Measurements from ENCODE around the gene LAMTOR1. TPM values are rescaled to one million over a fixed set of nuclear protein-coding genes. Genes with fewer than 3 reads are reported as not detected.

Gene LAMTOR1
- total RNA-seq, 1 donor from 2014 or later: 70.5 TPM

GRCh38 chr11:72081184-72081644, 21.9 kb downstream of the LAMTOR1 start:
- Mint-ChIP-seq H3K27ac (ENCODE audit: unreplicated experiment) (peak overlapping the region; percentile 93), H3K4me3 (ENCODE audit: unreplicated experiment) (peak overlapping the region; percentile 89), H3K27me3 (ENCODE audit: low read depth) (no peaks in the 10 kb centered on the region), H3K9me3 (ENCODE audit: low read depth) (no peaks in the 10 kb centered on the region), H3K4me1 (ENCODE audit: low read depth) (peaks cover 29% of the 10 kb centered on the region), H3K36me3 (ENCODE audit: low read depth) (no peaks in the 10 kb centered on the region)
- no peak for DNase-seq (ENCODE audit: low spot score)
- no peak for TF ChIP-seq CTCF (IDR thresholded peaks at IDR 0.05)

GRCh38 chr11:72080326-72081183, 22.5 kb downstream of the LAMTOR1 start, which contains the start of the genes LRRC51 and NUMA1:
TSS of gene LRRC51 (plus strand) at chr11:72080850. CDS start at chr11:72089084, 8,234 bp downstream.
TSS of gene NUMA1 (minus strand) at chr11:72080542. CDS start at chr11:72035943, 44,599 bp downstream.
- Mint-ChIP-seq H3K36me3 (ENCODE audit: low read depth) (no peaks in the 10 kb centered on the region), H3K27me3 (ENCODE audit: low read depth) (no peaks in the 10 kb centered on the region), H3K9me3 (ENCODE audit: low read depth) (no peaks in the 10 kb centered on the region), H3K4me1 (ENCODE audit: low read depth) (peaks cover 29% of the 10 kb centered on the region), H3K27ac (ENCODE audit: unreplicated experiment) (peak within 1 kb of the TSS; percentile 93), H3K4me3 (ENCODE audit: unreplicated experiment) (peak within 1 kb of the TSS; percentile 89)
- TF ChIP-seq CTCF (IDR thresholded peaks at IDR 0.05): no peak
- peak; percentile 100 for DNase-seq (ENCODE audit: low spot score)

- no peak for TF ChIP-seq CTCF (IDR thresholded peaks at IDR 0.05)
- no peak for DNase-seq (ENCODE audit: low spot score)
- Mint-ChIP-seq H3K27me3 (ENCODE audit: low read depth) (no peaks in the 10 kb centered on the region), H3K36me3 (ENCODE audit: low read depth) (no peaks in the 10 kb centered on the region), H3K4me1 (ENCODE audit: low read depth) (peaks cover 29% of the 10 kb centered on the region), H3K9me3 (ENCODE audit: low read depth) (no peaks in the 10 kb centered on the region), H3K4me3 (ENCODE audit: unreplicated experiment) (peak overlapping the region; percentile 89), H3K27ac (ENCODE audit: unreplicated experiment) (peak overlapping the region; percentile 93)
These were observed 23.2 kb downstream of the LAMTOR1 start for GRCh38 chr11:72079819-72080325.

GRCh38 chr11:72078477-72078876, 24.6 kb downstream of the LAMTOR1 start:
- peak overlapping the region; percentile 89 for H3K4me3 Mint-ChIP-seq (ENCODE audit: unreplicated experiment)
- H3K36me3 Mint-ChIP-seq (ENCODE audit: low read depth): no peaks in the 10 kb centered on the region
- no peak for TF ChIP-seq CTCF (IDR thresholded peaks at IDR 0.05)

GRCh38 chr11:72075756-72076155, 27.3 kb downstream of the LAMTOR1 start:
- TF ChIP-seq CTCF (IDR thresholded peaks at IDR 0.05): no peak
- no peak for DNase-seq (ENCODE audit: low spot score)

More at GRCh38 chr11:72078477-72078876, 24.6 kb downstream of the LAMTOR1 start:
- H3K4me1 Mint-ChIP-seq (ENCODE audit: low read depth): peaks cover 30% of the 10 kb centered on the region
- no peaks in the 10 kb centered on the region for H3K27me3 Mint-ChIP-seq (ENCODE audit: low read depth)
- DNase-seq (ENCODE audit: low spot score): no peak
- H3K9me3 Mint-ChIP-seq (ENCODE audit: low read depth): no peaks in the 10 kb centered on the region
- H3K27ac Mint-ChIP-seq (ENCODE audit: unreplicated experiment): peak overlapping the region; percentile 93

More at GRCh38 chr11:72075756-72076155, 27.3 kb downstream of the LAMTOR1 start:
- Mint-ChIP-seq H3K4me3 (ENCODE audit: unreplicated experiment) (no peak overlapping the region), H3K27ac (ENCODE audit: unreplicated experiment) (no peak overlapping the region), H3K9me3 (ENCODE audit: low read depth) (no peaks in the 10 kb centered on the region), H3K27me3 (ENCODE audit: low read depth) (no peaks in the 10 kb centered on the region), H3K4me1 (ENCODE audit: low read depth) (peaks cover 44% of the 10 kb centered on the region), H3K36me3 (ENCODE audit: low read depth) (no peaks in the 10 kb centered on the region)
